Loucy (cell line): Measurements from ENCODE around the gene FBXL2.

Experiments
- H2AFZ ChIP-seq: fragments of 200-600 bp; sonication (generic); 2 replicates; pipeline ENCODE4 v1.6.0; 2016; ENCODE audit warnings: antibody characterized with exemption, mild to moderate bottlenecking, low read length, moderate library complexity
- H3F3A ChIP-seq: fragments of 200-600 bp; 2 replicates; pipeline ENCODE4 v1.6.0; 2016; ENCODE audit warnings: antibody characterized with exemption, low read depth, mild to moderate bottlenecking
- H3K27me3 ChIP-seq: fragments of 200-600 bp; sonication (generic); 2 replicates; pipeline ENCODE4 v1.6.1; 2014; ENCODE audit warnings: low read length, mild to moderate bottlenecking; ENCODE audit not compliant: insufficient read depth, poor library complexity, severe bottlenecking
- H3K36me3 ChIP-seq: fragments of 200-600 bp; sonication (generic); 2 replicates; pipeline ENCODE4 v1.6.1; 2016; ENCODE audit warnings: low read length; ENCODE audit not compliant: insufficient read depth
- H3K4me1 ChIP-seq: fragments of 200-600 bp; sonication (generic); 2 replicates; pipeline ENCODE4 v1.5.1; 2014; ENCODE audit warnings: low read length, mild to moderate bottlenecking; ENCODE audit not compliant: insufficient read depth, poor library complexity, severe bottlenecking
- H3K4me2 ChIP-seq: fragments of 200-600 bp; sonication (generic); 2 replicates; pipeline ENCODE4 v1.6.0; 2014; ENCODE audit warnings: antibody characterized with exemption, low read length, low read depth, mild to moderate bottlenecking; ENCODE audit not compliant: poor library complexity, severe bottlenecking
- H3K4me3 ChIP-seq: fragments of 200-600 bp; sonication (generic); 2 replicates; pipeline ENCODE4 v1.5.1; 2014; ENCODE audit warnings: low read length, mild to moderate bottlenecking, mixed read lengths; ENCODE audit not compliant: poor library complexity, severe bottlenecking
- H3K79me2 ChIP-seq: fragments of 200-600 bp; sonication (generic); 2 replicates; pipeline ENCODE4 v1.6.1; 2014; ENCODE audit warnings: low read length; ENCODE audit not compliant: insufficient read depth
- H3K9ac ChIP-seq: fragments of 200-600 bp; sonication (generic); 2 replicates; pipeline ENCODE4 v1.6.0; 2014; ENCODE audit warnings: mild to moderate bottlenecking, low read depth, low read length, moderate library complexity; ENCODE audit not compliant: poor library complexity, severe bottlenecking
- H3K9me2 ChIP-seq: fragments of 200-600 bp; sonication (generic); replicated peaks from 2 replicates; pipeline ENCODE4 v1.6.1; 2016; ENCODE audit warnings: low read depth, low read length, mixed read lengths
- H3K9me3 ChIP-seq: fragments of 200-600 bp; sonication (generic); 2 replicates; pipeline ENCODE4 v1.6.1; 2014; ENCODE audit warnings: mild to moderate bottlenecking, antibody characterized with exemption, low read length, low read depth; ENCODE audit not compliant: insufficient read depth
- H4K20me1 ChIP-seq: fragments of 200-600 bp; sonication (generic); 2 replicates; pipeline ENCODE4 v1.6.0; 2014; ENCODE audit warnings: antibody characterized with exemption, low read length, mild to moderate bottlenecking; ENCODE audit not compliant: insufficient read depth, poor library complexity, severe bottlenecking
- CTCF ChIP-seq: fragments of 200-600 bp; sonication (generic); conservative IDR thresholded peaks from 2 replicates; pipeline ENCODE4 v1.5.1; 2014; ENCODE audit warnings: mild to moderate bottlenecking, antibody characterized with exemption, low read length
- EZH2phosphoT487 ChIP-seq: fragments of 200-600 bp; IDR thresholded peaks from 2 replicates; pipeline ENCODE4 v1.6.1; 2018; ENCODE audit warnings: antibody characterized with exemption, mild to moderate bottlenecking, moderate library complexity, borderline replicate concordance

FBXL2 gene

GRCh38 chr3:33312361-33312760, 35.1 kb downstream of the FBXL2 start:
- Histone ChIP-seq H3K79me2 (no peaks in the 10 kb centered on the region), H3K4me3 (no peak overlapping the region), H3K36me3 (no peaks in the 10 kb centered on the region), H3F3A (no peaks in the 10 kb centered on the region), H3K4me2 (no peak overlapping the region), H3K4me1 (peaks cover under 1% of the 10 kb centered on the region), H3K9me2 (no peaks in the 10 kb centered on the region), H3K9ac (no peak overlapping the region), H3K9me3 (no peaks in the 10 kb centered on the region), H2AFZ (no peak overlapping the region), H4K20me1 (no peaks in the 10 kb centered on the region), H3K27me3 (no peaks in the 10 kb centered on the region)
- TF ChIP-seq CTCF (no peak), EZH2phosphoT487 (no peak)

DNA sequence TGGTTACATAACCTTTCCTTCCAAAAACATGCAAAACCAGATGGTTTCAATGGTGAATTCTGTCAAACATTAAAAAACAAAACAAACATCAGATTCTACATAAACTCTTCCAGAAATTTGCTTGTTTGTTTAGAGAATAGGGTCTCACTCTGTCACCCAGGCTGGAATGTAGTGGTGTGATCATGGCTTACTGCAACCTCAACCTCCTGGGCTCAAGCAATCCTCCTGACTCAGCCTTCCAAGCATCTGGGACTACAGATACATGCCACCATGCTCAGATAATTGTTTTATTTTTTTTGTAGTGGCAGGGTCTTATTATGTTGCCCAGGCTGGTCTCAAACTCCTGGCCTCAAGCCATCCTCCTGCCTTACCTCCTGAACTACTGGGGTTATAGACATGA, 36.1 kb downstream of the FBXL2 start:
- Histone ChIP-seq H3K9me2 (no peaks in the 10 kb centered on the region), H3K27me3 (no peaks in the 10 kb centered on the region), H3K36me3 (no peaks in the 10 kb centered on the region), H3K4me1 (peaks cover 11% of the 10 kb centered on the region), H4K20me1 (no peaks in the 10 kb centered on the region), H3F3A (no peaks in the 10 kb centered on the region), H3K9ac (no peak overlapping the region), H2AFZ (no peak overlapping the region), H3K4me2 (no peak overlapping the region), H3K9me3 (no peaks in the 10 kb centered on the region), H3K4me3 (no peak overlapping the region), H3K79me2 (no peaks in the 10 kb centered on the region)
- TF ChIP-seq CTCF (no peak), EZH2phosphoT487 (no peak)

DNA sequence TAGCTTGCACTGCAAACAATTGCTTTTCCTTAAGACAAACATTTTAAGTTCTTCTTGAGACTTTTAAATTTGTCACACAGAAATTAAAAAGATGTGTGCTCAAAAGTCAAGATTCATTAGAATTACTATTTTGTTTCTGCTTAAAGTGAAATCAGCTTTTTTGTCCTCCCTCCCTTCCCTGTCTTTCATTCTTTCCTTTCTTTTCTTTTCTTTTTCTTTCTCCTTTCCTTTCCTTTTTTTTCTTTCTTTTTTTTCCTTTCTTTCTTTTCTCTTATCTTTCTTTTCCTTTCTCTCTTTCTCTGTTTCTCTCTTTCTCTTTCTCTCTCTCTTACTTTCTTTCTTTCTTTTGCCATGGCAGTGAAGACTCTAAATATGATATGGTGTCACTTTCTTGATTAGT, 37.8 kb downstream of the FBXL2 start:
- Histone ChIP-seq H3K4me2 (no peak overlapping the region), H3K9ac (no peak overlapping the region), H3K9me2 (no peaks in the 10 kb centered on the region), H3K4me1 (peaks cover 17% of the 10 kb centered on the region), H3K4me3 (no peak overlapping the region), H4K20me1 (no peaks in the 10 kb centered on the region), H3K27me3 (no peaks in the 10 kb centered on the region), H3K79me2 (no peaks in the 10 kb centered on the region), H3K9me3 (no peaks in the 10 kb centered on the region), H2AFZ (no peak overlapping the region), H3K36me3 (no peaks in the 10 kb centered on the region), H3F3A (no peaks in the 10 kb centered on the region)
- no peak for TF ChIP-seq CTCF
- TF ChIP-seq EZH2phosphoT487: no peak
